Left lung (tissue), 10 donors: ENCODE results near the gene CAMK2D. TPM values are rescaled to one million over a fixed set of nuclear protein-coding genes. Genes with fewer than 3 reads are reported as not detected.

ENCODE experiments used
- ATAC-seq: fragments of 200-7000 bp; cut with Tn5 transposase; one replicate; pipeline ENCODE4 v1.9.1; 2020; ENCODE audit warnings: moderate library complexity
- DNase-seq, 4 donors: peaks; one replicate each; pipeline ENCODE4 v3.0.0-alpha.2; 2013 to 2020
- H3K27ac ChIP-seq, 2 donors: fragments of 200-600 bp; sonication (generic) in 1 of 2; one replicate each; pipeline versions ENCODE4 v1.5.0 to v1.8.0; 2020 to 2021
- H3K27me3 ChIP-seq, 2 donors: fragments of 200-600 bp; sonication (generic) in 1 of 2; one replicate each; pipeline versions ENCODE4 v1.5.0 to v1.8.0; 2020 to 2021
- H3K36me3 ChIP-seq, 2 donors: fragments of 200-600 bp; sonication (generic) in 1 of 2; one replicate each; pipeline versions ENCODE4 v1.5.0 to v1.8.0; 2020 to 2021
- H3K4me1 ChIP-seq, 2 donors: fragments of 200-600 bp; one replicate each; pipeline ENCODE4 v1.8.0; 2021
- H3K4me3 ChIP-seq, 2 donors: fragments of 200-600 bp; sonication (generic) in 1 of 2; one replicate each; pipeline versions ENCODE4 v1.5.0 to v1.8.0; 2020 to 2021; ENCODE audit warnings: mild to moderate bottlenecking in 1 of 2
- H3K9me3 ChIP-seq, 2 donors: fragments of 200-600 bp; sonication (generic) in 1 of 2; one replicate each; pipeline versions ENCODE4 v1.5.0 to v1.8.0; 2020 to 2021
- CTCF ChIP-seq, 2 donors: fragments of 200-600 bp; sonication (generic) in 1 of 2; IDR thresholded peaks; one replicate each; pipeline versions ENCODE4 v1.5.0 to v1.8.0; 2021; ENCODE audit warnings: antibody characterized with exemption in 2 of 2
- intact Hi-C, 2 donors: fragments of 100-400 bp; cut with DNase I; formaldehyde crosslinking; loops; one replicate each; pipeline versions ENCODE4 v1.11.2 to v1.14.2; 2022
- polyA plus RNA-seq, 6 donors: library from polyadenylated mRNA; unstranded; fragments of 120-200 nt; gene quantifications; one replicate each; pipeline ENCODE4 v1.2.1, GENCODE V29; 2013; ENCODE audit not compliant: insufficient read length in 6 of 6
- total RNA-seq, 2 donors: library from RNA; stranded (reverse); fragmentation: NEBNext Ultra II Directional; extraction: Animal tissue kit (Norgen Biotek cat#: 25700); gene quantifications; one replicate each; pipeline ENCODE4 v1.2.1, GENCODE V29; 2021
- donor health status: DM: no; HTN: yes; CAD: no.
- donor health status: DM: no; HTN: no; CAD: no.

CAMK2D gene
- total and polyA plus RNA-seq, 8 donors: 50.3 to 93.2 (median 68.4) TPM

GRCh38 chr4:113614414-113614813, 147.1 kb downstream of the CAMK2D start:
- ATAC-seq (no peak), DNase-seq (no peak)
- H3K27ac ChIP-seq: no peak overlapping the region
- H3K27me3 ChIP-seq: no peaks in the 10 kb centered on the region
- no peaks in the 10 kb centered on the region for H3K9me3 ChIP-seq
- no peak for TF ChIP-seq CTCF (IDR thresholded peaks at IDR 0.05)
- intact Hi-C loops: no loop called here
- H3K36me3 ChIP-seq: no peaks in the 10 kb centered on the region
- peaks cover 0 to 5% of the 10 kb centered on the region in 2 donors for H3K4me1 ChIP-seq
- no peak overlapping the region for H3K4me3 ChIP-seq

- no peak for DNase-seq
- Histone ChIP-seq H3K27me3 (no peaks in the 10 kb centered on the region), H3K36me3 (no peaks in the 10 kb centered on the region), H3K9me3 (no peaks in the 10 kb centered on the region), H3K27ac (no peak overlapping the region), H3K4me3 (no peak overlapping the region), H3K4me1 (peaks cover 0 to 2% of the 10 kb centered on the region in 2 donors)
- TF ChIP-seq CTCF (IDR thresholded peaks at IDR 0.05): no peak
- ATAC-seq: no peak
- intact Hi-C loops: no loop called here
These were observed 148.0 kb downstream of the CAMK2D start for GRCh38 chr4:113613503-113613902.

- ATAC-seq: peak; percentile 69
- Histone ChIP-seq H3K4me1 (no peaks in the 10 kb centered on the region), H3K27me3 (no peaks in the 10 kb centered on the region), H3K9me3 (no peaks in the 10 kb centered on the region), H3K4me3 (no peak overlapping the region), H3K27ac (no peak overlapping the region), H3K36me3 (no peaks in the 10 kb centered on the region)
- intact Hi-C loops: no loop called here
- peak in 2 of 4 donors; percentile 8 to 38 for DNase-seq
- no peak for TF ChIP-seq CTCF (IDR thresholded peaks at IDR 0.05)
These were observed 151.0 kb downstream of the CAMK2D start for GRCh38 chr4:113610537-113610936.

GRCh38 chr4:113607998-113608397, 153.5 kb downstream of the CAMK2D start:
- no peak overlapping the region for H3K4me3 ChIP-seq
- no peaks in the 10 kb centered on the region for H3K4me1 ChIP-seq
- H3K36me3 ChIP-seq: no peaks in the 10 kb centered on the region
- DNase-seq (no peak), ATAC-seq (no peak)
- no peak for TF ChIP-seq CTCF (IDR thresholded peaks at IDR 0.05)
- H3K27ac ChIP-seq: no peak overlapping the region
- H3K27me3 ChIP-seq: no peaks in the 10 kb centered on the region
- no peaks in the 10 kb centered on the region for H3K9me3 ChIP-seq
- intact Hi-C loops: no loop called here

- no peak overlapping the region for H3K27ac ChIP-seq
- TF ChIP-seq CTCF (IDR thresholded peaks at IDR 0.05): no peak
- no peak for ATAC-seq
These were observed 154.3 kb downstream of the CAMK2D start for GRCh38 chr4:113607147-113607720.

More at GRCh38 chr4:113607147-113607720, 154.3 kb downstream of the CAMK2D start:
- H3K36me3 ChIP-seq: no peaks in the 10 kb centered on the region
- no peaks in the 10 kb centered on the region for H3K9me3 ChIP-seq
- intact Hi-C loops: no loop called here
- H3K27me3 ChIP-seq: no peaks in the 10 kb centered on the region
- H3K4me1 ChIP-seq: no peaks in the 10 kb centered on the region
- no peak overlapping the region for H3K4me3 ChIP-seq
- DNase-seq: no peak
